ENCODE measurements around the gene TBC1D2B.

DNA sequence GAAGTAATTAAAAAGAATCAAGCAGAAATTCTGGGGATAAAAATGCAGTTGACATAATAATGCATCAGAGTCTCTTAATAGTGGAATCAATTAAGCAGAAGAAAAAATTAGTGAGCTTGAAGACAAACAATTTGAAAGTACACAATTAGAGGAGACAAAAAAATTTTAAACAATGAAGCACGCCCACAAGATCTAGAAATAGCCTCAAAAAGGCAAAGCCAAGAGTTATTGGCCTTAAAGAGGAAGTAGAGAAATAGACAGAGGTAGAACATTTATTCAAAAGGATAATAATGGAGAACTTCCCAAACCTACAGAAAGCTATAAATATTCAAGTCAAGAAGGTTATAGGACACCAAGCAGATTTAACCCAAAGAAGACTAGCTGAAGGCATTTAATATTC is 113.3 kb downstream of the TBC1D2B start:
- TF ChIP-seq, protein P1, sequence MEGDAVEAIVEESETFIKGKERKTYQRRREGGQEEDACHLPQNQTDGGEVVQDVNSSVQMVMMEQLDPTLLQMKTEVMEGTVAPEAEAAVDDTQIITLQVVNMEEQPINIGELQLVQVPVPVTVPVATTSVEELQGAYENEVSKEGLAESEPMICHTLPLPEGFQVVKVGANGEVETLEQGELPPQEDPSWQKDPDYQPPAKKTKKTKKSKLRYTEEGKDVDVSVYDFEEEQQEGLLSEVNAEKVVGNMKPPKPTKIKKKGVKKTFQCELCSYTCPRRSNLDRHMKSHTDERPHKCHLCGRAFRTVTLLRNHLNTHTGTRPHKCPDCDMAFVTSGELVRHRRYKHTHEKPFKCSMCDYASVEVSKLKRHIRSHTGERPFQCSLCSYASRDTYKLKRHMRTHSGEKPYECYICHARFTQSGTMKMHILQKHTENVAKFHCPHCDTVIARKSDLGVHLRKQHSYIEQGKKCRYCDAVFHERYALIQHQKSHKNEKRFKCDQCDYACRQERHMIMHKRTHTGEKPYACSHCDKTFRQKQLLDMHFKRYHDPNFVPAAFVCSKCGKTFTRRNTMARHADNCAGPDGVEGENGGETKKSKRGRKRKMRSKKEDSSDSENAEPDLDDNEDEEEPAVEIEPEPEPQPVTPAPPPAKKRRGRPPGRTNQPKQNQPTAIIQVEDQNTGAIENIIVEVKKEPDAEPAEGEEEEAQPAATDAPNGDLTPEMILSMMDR (IDR thresholded peaks at IDR 0.05; ENCODE audit: poor library complexity): no peak
- TF ChIP-seq EZH2phosphoT487 (IDR thresholded peaks at IDR 0.05; ENCODE audit: low read depth, severe bottlenecking, unreplicated experiment): no peak
